Kidney epithelial cell (primary cell): Measurements from ENCODE around the gene ACTR1B. TPM values are rescaled to one million over a fixed set of nuclear protein-coding genes. Genes with fewer than 3 reads are reported as not detected.
A peak's percentile ranks its signal among the peaks of the same experiment; 100 is the strongest.
"Not testable (repeated sequence)": the region's sequence is repeated elsewhere in the genome, so short reads cannot be mapped to it uniquely, and the experiment has no call there.

Source experiments
- DNase-seq: peaks from one replicate; pipeline ENCODE4 v3.0.0-alpha.2; 2010; ENCODE audit warnings: low read depth
- H3K27me3 ChIP-seq: 2 replicates; pipeline ENCODE4 v1.6.0; 2011; ENCODE audit warnings: low read length; ENCODE audit not compliant: control insufficient read depth, insufficient read depth
- H3K36me3 ChIP-seq: 2 replicates; pipeline ENCODE4 v1.5.1; 2011; ENCODE audit warnings: low read length; ENCODE audit not compliant: control insufficient read depth, insufficient read depth
- H3K4me3 ChIP-seq: 2 replicates; pipeline ENCODE4 v1.5.1; 2011; ENCODE audit warnings: low read depth, mild to moderate bottlenecking, control low read depth, low read length
- CTCF ChIP-seq: IDR thresholded peaks from 2 replicates; pipeline ENCODE4 v1.5.1; 2011; ENCODE audit warnings: mild to moderate bottlenecking, moderate library complexity, low read length, control low read depth, inconsistent platforms; ENCODE audit not compliant: insufficient read depth, poor library complexity, severe bottlenecking
- total RNA-seq: library from RNA; depleted of rRNA; stranded (reverse); fragments of >200 nt; gene quantifications from 2 replicates; pipeline ENCODE4 v1.2.3, GENCODE V29; 2015

The ACTR1B gene
- total RNA-seq, 1 donor from 2014 or later = 50.3 TPM

GRCh38 chr2:97697252-97698235 is 33.7 kb upstream of the ACTR1B start:
- peak; percentile 90 for TF ChIP-seq CTCF
- Histone ChIP-seq H3K36me3 (no peaks in the 10 kb centered on the region), H3K27me3 (no peaks in the 10 kb centered on the region), H3K4me3 (no peak overlapping the region)
- DNase-seq = peak; percentile 29

- Histone ChIP-seq H3K4me3 (no peak overlapping the region), H3K27me3 (no peaks in the 10 kb centered on the region), H3K36me3 (no peaks in the 10 kb centered on the region)
- no peak for DNase-seq
- TF ChIP-seq CTCF = no peak
Observed at GRCh38 chr2:97695744-97696143, 31.9 kb upstream of the ACTR1B start.

GRCh38 chr2:97693476-97693875 is 29.6 kb upstream of the ACTR1B start:
- DNase-seq = no peak
- H3K36me3 ChIP-seq = no peaks in the 10 kb centered on the region
- H3K4me3 ChIP-seq = no peak overlapping the region
- no peak for TF ChIP-seq CTCF
- H3K27me3 ChIP-seq = no peaks in the 10 kb centered on the region

GRCh38 chr2:97691166-97691565 is 27.3 kb upstream of the ACTR1B start:
- TF ChIP-seq CTCF = no peak
- no peak for DNase-seq
- no peaks in the 10 kb centered on the region for H3K36me3 ChIP-seq
- H3K27me3 ChIP-seq = no peaks in the 10 kb centered on the region
- no peak overlapping the region for H3K4me3 ChIP-seq

- Histone ChIP-seq H3K4me3 (no peak overlapping the region), H3K27me3 (no peaks in the 10 kb centered on the region), H3K36me3 (no peaks in the 10 kb centered on the region)
- no peak for TF ChIP-seq CTCF
- no peak for DNase-seq
Observed at GRCh38 chr2:97688062-97688827, 24.4 kb upstream of the ACTR1B start.

GRCh38 chr2:97687235-97687634 is 23.4 kb upstream of the ACTR1B start:
- DNase-seq, H3K36me3 ChIP-seq, H3K4me3 ChIP-seq, H3K27me3 ChIP-seq: not testable (repeated sequence)
